Loucy (cell line): ENCODE measurements around the gene SMCO3.

ENCODE experiments used
- CTCF ChIP-seq: fragments of 200-600 bp; sonication (generic); conservative IDR thresholded peaks from 2 replicates; pipeline ENCODE4 v1.5.1; 2014; ENCODE audit warnings: mild to moderate bottlenecking, antibody characterized with exemption, low read length
- EZH2phosphoT487 ChIP-seq: fragments of 200-600 bp; IDR thresholded peaks from 2 replicates; pipeline ENCODE4 v1.6.1; 2018; ENCODE audit warnings: antibody characterized with exemption, mild to moderate bottlenecking, moderate library complexity, borderline replicate concordance

- no peak for TF ChIP-seq CTCF
- no peak for TF ChIP-seq EZH2phosphoT487
Observed at GRCh38 chr12:14844401-14844800, 30.4 kb upstream of the SMCO3 start.
